GM18526 (cell line): ENCODE results near the gene GRIK1.

Experiments used
- POLR2A ChIP-seq: IDR thresholded peaks from 3 replicates; pipeline ENCODE4 v1.6.1; 2011; ENCODE audit not compliant: insufficient read length; ENCODE audit errors: extremely low read depth

GRIK1 gene

GRCh38 chr21:29738730-29739129, 201.1 kb downstream of the GRIK1 start:
- TF ChIP-seq POLR2A = no peak

- no peak for TF ChIP-seq POLR2A
Observed at GRCh38 chr21:29737186-29737585, 202.6 kb downstream of the GRIK1 start.

- TF ChIP-seq POLR2A = no peak
Observed at GRCh38 chr21:29730281-29730680, 209.5 kb downstream of the GRIK1 start.

- no peak for TF ChIP-seq POLR2A
Observed at GRCh38 chr21:29726044-29726443, 213.8 kb downstream of the GRIK1 start.

- no peak for TF ChIP-seq POLR2A
Observed at GRCh38 chr21:29725025-29725736, 214.6 kb downstream of the GRIK1 start.

- no peak for TF ChIP-seq POLR2A
Observed at GRCh38 chr21:29721964-29722363, 217.8 kb downstream of the GRIK1 start.

- no peak for TF ChIP-seq POLR2A
Observed at GRCh38 chr21:29721221-29721620, 218.6 kb downstream of the GRIK1 start.

GRCh38 chr21:29719521-29719920, 220.3 kb downstream of the GRIK1 start:
- no peak for TF ChIP-seq POLR2A

- no peak for TF ChIP-seq POLR2A
Observed at GRCh38 chr21:29718081-29718815, 221.5 kb downstream of the GRIK1 start.

GRCh38 chr21:29717659-29718058, 222.1 kb downstream of the GRIK1 start:
- TF ChIP-seq POLR2A = no peak

GRCh38 chr21:29716753-29717152, 223.0 kb downstream of the GRIK1 start:
- TF ChIP-seq POLR2A = no peak

- no peak for TF ChIP-seq POLR2A
Observed at GRCh38 chr21:29715089-29715488, 224.7 kb downstream of the GRIK1 start.

GRCh38 chr21:29712818-29713217, 227.0 kb downstream of the GRIK1 start:
- TF ChIP-seq POLR2A = no peak

- no peak for TF ChIP-seq POLR2A
Observed at GRCh38 chr21:29711236-29711635, 228.6 kb downstream of the GRIK1 start.

GRCh38 chr21:29710498-29710897, 229.3 kb downstream of the GRIK1 start:
- no peak for TF ChIP-seq POLR2A

GRCh38 chr21:29708401-29708800, 231.4 kb downstream of the GRIK1 start:
- TF ChIP-seq POLR2A = no peak

- no peak for TF ChIP-seq POLR2A
Observed at GRCh38 chr21:29704719-29705118, 235.1 kb downstream of the GRIK1 start.
